Muscle layer of duodenum (tissue), 2 donors: Measurements from ENCODE around the gene JARID2.

ENCODE experiments used
- H3K27ac ChIP-seq: one replicate; pipeline ENCODE4 v1.7.0; 2013; ENCODE audit warnings: mild to moderate bottlenecking, low read length
- H3K27me3 ChIP-seq: one replicate; pipeline ENCODE4 v1.7.0; 2013; ENCODE audit warnings: low read depth, mild to moderate bottlenecking, control low read depth, low read length
- H3K36me3 ChIP-seq, 2 donors: one replicate each; pipeline ENCODE4 v1.7.0; 2013; ENCODE audit warnings: low read length in 2 of 2, control low read depth in 1 of 2, mild to moderate bottlenecking in 1 of 2; ENCODE audit not compliant: insufficient read depth in 2 of 2, control insufficient read depth in 1 of 2
- H3K4me1 ChIP-seq, 2 donors: one replicate each; pipeline ENCODE4 v1.7.0; 2013; ENCODE audit warnings: low read length in 2 of 2, mild to moderate bottlenecking in 2 of 2, control low read depth in 1 of 2, moderate library complexity in 1 of 2; ENCODE audit not compliant: insufficient read depth in 2 of 2, control insufficient read depth in 1 of 2
- H3K4me3 ChIP-seq, 2 donors: one replicate each; pipeline ENCODE4 v1.7.0; 2013; ENCODE audit warnings: low read length in 2 of 2, low read depth in 1 of 2, mild to moderate bottlenecking in 1 of 2
- H3K9me3 ChIP-seq, 2 donors: one replicate each; pipeline ENCODE4 v1.7.0; 2013; ENCODE audit warnings: low read length in 2 of 2, control low read depth in 1 of 2, mild to moderate bottlenecking in 1 of 2; ENCODE audit not compliant: control insufficient read depth in 1 of 2
- donor health status: healthy.

Gene JARID2

DNA sequence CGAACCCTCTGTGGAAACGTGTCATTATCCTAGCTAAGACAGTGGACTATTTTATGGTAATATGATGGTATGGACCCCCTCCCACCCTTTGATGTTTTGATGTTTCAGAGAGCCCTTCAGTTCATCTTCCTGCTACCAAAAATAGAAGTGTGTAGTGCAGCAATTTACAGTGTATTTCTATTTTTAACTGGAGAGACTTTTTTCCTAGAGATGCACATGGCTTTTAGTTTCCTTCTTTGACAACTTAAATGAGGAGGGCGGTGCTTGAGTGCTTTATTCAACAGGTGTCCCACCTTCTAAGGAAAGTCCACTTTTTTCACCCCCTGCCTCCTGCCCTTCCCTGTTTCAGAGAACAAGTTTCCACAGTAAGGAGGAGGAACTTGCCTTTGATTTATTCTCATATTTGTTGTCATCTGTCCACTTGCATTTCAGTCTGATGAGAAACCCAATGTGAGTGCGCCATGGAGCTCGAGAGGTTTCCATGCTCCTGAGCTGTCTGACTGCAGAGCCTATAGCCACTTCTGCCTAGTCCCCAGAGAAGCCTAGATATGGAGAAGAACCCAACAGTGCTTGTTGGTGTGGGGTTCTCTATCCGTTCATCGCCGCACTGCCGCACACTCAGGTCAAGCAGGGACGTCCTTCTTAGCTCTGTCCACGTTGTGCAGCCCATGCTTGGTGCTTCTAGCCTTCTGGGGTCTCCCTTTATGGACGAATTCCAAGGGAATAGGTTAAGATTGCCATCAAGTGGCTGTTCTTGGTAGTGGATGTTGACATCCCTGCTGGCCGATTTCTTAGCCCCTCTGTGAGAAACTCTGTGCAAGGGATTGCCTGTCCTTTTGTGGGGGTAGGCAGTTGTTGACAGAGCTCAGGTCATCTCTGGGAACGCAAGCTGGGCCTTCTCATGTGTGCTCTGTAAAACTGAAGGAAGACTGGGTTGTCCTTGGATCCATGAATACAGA lies 144.2 kb downstream of the JARID2 start:
- H3K4me1 ChIP-seq = peaks cover 21 to 39% of the 10 kb centered on the region in 2 donors
- H3K27ac ChIP-seq = no peak overlapping the region
- no peaks in the 10 kb centered on the region for H3K27me3 ChIP-seq

DNA sequence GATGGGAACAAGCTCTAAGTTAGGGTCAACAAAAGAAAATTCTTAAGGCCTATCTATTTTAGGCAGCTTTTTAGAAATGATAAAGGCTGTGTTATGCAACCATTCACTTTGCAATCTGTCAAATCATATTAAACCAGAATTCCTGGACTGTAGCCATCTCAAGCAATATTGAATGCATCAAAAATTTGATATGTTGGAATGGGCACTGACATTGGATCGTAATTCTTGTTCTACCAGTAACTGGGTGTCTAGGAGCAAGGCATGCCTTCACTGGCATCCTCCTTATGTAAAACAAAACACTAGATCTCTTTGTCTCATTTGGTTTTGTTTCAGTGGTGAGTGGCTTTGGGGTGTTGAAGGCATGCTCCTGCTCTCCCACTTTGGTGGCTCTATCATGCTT lies 145.6 kb downstream of the JARID2 start:
- H3K4me3 ChIP-seq = no peak overlapping the region
- H3K27me3 ChIP-seq = no peaks in the 10 kb centered on the region
- no peaks in the 10 kb centered on the region for H3K9me3 ChIP-seq
- H3K27ac ChIP-seq = no peak overlapping the region
- peaks cover 21 to 38% of the 10 kb centered on the region in 2 donors for H3K4me1 ChIP-seq
- no peaks in the 10 kb centered on the region for H3K36me3 ChIP-seq

More for the DNA sequence above, 144.2 kb downstream of the JARID2 start:
- no peaks in the 10 kb centered on the region for H3K36me3 ChIP-seq
- no peaks in the 10 kb centered on the region for H3K9me3 ChIP-seq
- H3K4me3 ChIP-seq = no peak overlapping the region

DNA sequence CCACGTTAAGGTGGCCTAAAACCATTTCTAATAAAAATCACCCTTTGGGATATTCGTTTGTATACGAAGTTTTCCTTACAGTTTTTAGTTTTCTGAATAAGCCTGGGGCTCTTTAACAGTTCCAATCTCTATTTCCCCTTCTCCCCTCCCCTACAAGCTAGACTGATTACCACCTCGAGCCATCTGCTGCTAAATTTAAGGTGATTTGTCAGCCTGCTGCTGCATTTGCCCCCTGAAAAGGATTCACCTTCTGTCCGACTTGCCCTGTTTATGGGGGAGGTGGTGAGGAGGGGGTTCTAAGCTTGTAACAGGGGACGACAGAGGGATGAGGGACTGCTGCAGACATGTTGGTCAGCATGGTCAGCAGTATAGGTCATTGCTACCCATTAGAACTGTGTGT lies 146.3 kb downstream of the JARID2 start:
- no peaks in the 10 kb centered on the region for H3K36me3 ChIP-seq
- H3K9me3 ChIP-seq = no peaks in the 10 kb centered on the region
- no peaks in the 10 kb centered on the region for H3K27me3 ChIP-seq
- no peak overlapping the region for H3K4me3 ChIP-seq
- no peak overlapping the region for H3K27ac ChIP-seq
- peaks cover 20 to 36% of the 10 kb centered on the region in 2 donors for H3K4me1 ChIP-seq

DNA sequence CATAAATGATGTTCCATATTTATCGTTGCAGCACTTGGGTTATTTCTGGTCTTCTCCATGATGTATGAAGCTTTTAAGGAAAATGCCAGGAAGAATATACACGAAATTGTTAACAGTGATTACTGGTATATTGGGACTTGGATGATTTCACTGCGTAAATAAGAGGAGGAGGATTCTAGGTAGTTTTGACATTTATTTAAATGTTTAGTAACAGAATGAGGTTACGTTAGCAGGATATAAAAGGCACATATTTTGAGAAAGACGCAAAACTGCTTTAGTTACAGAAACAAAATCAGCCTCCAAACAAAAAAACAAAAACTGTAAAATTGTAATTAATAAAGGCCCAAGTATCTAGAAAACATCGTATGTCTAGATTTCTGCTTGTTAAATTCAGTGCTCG lies 147.7 kb downstream of the JARID2 start:
- Histone ChIP-seq H3K27me3 (no peaks in the 10 kb centered on the region), H3K9me3 (no peaks in the 10 kb centered on the region), H3K36me3 (no peaks in the 10 kb centered on the region), H3K4me1 (peaks cover 16 to 32% of the 10 kb centered on the region in 2 donors), H3K27ac (no peak overlapping the region), H3K4me3 (no peak overlapping the region)

DNA sequence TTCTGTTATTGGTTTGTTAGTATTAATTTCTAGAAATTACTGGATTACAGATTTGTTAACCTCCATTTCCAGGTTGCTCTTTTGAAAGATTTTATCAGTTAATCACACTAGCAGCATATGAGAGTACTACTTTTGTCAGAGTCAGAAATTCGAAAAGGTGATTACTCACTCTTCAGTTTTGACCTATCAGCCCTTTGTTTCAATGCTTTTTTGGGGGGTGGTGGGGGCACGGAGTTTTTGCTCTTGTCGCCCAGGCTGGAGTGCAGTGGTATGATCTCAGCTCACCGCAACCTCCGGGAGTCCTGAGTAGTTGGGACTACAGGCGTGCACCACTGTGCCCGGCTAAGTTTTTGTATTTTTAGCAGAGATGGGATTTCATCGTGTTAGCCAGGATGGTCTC lies 149.2 kb downstream of the JARID2 start:
- H3K4me1 ChIP-seq = peaks cover 10 to 28% of the 10 kb centered on the region in 2 donors
- H3K27me3 ChIP-seq = no peaks in the 10 kb centered on the region
- H3K9me3 ChIP-seq = no peaks in the 10 kb centered on the region
- H3K4me3 ChIP-seq = no peak overlapping the region
- no peaks in the 10 kb centered on the region for H3K36me3 ChIP-seq
- H3K27ac ChIP-seq = no peak overlapping the region

DNA sequence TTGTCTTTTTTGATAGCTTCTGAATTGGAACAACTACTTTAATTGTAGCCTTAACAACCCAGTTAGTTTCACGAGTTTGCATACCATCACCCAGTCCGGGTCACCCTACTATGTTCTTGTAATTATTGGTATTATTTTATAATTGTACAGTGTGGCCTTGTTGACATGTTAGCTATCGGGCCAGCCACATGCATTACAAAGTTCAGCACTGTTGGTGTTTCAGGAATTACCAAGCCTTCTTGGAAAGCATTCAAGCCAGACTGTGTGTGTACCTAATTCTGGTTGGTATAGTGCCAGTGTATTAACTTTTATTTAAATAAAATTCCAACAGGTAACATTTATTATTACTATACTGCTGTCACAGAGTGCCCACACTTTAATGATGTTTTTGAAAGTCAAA lies 150.9 kb downstream of the JARID2 start:
- Histone ChIP-seq H3K4me1 (peaks cover 8 to 25% of the 10 kb centered on the region in 2 donors), H3K36me3 (no peaks in the 10 kb centered on the region), H3K4me3 (no peak overlapping the region), H3K27ac (no peak overlapping the region), H3K9me3 (no peaks in the 10 kb centered on the region), H3K27me3 (no peaks in the 10 kb centered on the region)

DNA sequence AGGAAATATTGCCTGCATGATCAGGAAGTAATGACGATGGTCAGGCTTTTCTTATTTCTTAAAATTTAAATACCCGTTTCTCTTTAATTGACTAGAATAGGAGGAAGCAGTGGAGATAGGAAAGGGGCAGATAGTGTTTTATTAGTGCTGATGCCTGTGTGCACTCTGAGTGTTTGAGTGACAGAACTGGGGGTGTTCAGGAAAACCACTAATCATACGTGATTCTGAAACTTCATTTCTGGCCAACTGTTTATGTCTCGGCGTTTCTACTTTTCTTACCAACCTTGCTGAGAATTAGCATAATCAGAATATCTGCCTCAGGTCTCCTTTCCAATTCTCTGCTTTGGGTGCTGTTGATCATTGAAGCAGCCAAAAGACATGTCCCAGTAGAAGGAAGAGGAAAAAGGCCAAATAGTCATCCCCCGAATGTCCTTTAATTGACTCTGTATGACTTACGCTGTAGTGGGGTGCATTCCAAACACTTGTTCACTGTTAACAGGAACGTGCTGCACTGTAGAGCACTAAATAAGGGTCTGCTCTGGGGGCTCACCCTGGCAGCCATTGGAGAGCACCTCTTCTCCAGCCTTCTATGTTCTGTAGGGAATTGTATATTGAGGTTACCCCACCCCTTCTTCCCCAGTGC lies 152.9 kb downstream of the JARID2 start:
- peaks cover 12 to 24% of the 10 kb centered on the region in 2 donors for H3K4me1 ChIP-seq
- H3K27ac ChIP-seq = no peak overlapping the region
- no peaks in the 10 kb centered on the region for H3K36me3 ChIP-seq
- H3K4me3 ChIP-seq = no peak overlapping the region
- no peaks in the 10 kb centered on the region for H3K27me3 ChIP-seq
- H3K9me3 ChIP-seq = no peaks in the 10 kb centered on the region

DNA sequence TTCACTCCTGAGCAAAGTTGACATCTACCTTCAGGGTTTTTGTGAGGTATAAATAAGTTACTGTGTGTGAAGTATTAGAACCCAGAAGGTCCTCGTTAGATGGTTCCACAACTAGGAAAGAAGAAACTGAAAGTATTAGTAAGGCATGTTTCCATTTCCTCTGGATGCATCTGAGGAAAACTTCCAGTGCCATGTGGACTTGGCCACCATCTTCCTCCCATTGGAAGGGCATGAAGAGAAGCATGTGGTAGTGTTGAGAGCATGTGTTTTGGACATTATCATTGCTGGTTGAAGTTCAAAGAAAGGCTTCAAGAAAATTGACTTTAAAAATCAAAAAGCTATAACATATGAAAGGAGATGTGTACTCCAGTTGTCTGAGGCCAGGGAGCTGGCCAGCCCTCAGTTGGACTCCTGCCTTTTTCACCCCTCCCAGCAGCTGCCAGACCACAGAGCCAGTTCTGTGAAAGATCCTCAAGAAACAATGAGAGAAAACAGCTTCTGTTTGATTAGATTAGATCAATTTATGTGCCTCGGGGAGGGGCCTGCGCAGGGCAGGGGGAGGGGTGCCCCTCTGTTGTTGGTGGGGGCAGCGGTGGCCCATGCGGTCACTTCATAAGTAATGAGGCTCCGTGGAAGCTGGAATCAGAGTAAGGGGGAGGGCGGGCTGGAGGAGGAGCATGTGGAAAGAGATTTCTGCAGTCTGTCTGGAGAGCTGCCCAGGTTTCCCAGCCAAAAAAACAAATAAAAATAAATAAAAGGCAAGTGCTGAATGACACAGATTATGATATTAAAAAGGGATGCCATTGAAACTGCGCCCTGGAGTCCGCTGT lies 154.0 kb downstream of the JARID2 start:
- H3K9me3 ChIP-seq = no peaks in the 10 kb centered on the region
- H3K27ac ChIP-seq = no peak overlapping the region
- no peaks in the 10 kb centered on the region for H3K27me3 ChIP-seq
- peaks cover 12 to 34% of the 10 kb centered on the region in 2 donors for H3K4me1 ChIP-seq
- H3K4me3 ChIP-seq = peak overlapping the region; percentile 2 to 34
- H3K36me3 ChIP-seq = no peaks in the 10 kb centered on the region

DNA sequence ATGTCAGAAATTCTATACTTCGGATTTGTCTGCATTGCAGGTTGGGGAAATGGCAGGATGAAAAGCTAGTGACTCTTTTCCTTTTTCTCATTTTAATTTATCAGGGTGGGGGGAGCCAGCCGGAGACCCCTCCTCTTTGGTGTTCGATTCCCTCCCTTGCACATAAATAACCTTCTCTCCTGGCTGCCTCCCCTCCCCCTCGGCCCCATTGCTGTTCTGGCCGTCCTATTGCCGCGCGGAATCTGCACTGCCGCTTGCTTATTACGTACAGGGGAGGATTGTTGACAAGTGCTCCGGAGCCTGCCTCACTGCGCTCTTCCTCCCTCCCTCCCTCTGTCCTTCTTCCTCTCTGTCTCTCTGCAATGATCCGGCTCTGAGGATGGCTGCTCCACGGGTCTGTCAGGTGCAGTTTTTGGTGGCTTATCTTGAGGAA lies 154.7 kb downstream of the JARID2 start:
- Histone ChIP-seq H3K4me1 (peaks cover 12 to 35% of the 10 kb centered on the region in 2 donors), H3K4me3 (peak overlapping the region; percentile 2 to 34), H3K36me3 (no peaks in the 10 kb centered on the region), H3K27ac (no peak overlapping the region), H3K27me3 (no peaks in the 10 kb centered on the region), H3K9me3 (no peaks in the 10 kb centered on the region)

DNA sequence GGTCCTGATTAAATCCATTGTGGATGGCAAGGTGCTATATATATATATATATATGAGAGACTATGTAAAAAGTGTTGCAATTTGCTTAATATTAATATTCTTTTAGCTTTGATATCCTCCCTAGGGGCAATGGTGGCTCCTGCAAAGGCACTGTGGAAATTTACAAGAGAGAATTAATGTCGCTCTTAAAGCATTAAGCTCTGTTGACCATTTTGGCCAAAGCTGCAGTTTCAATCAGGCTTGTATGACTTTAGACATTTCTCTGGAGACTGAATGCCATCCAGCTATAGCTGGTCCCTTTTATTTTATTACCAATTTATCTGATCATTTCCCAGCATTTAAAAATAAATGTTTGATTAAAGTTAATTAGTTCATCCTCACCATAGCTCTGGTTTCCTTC lies 155.3 kb downstream of the JARID2 start:
- Histone ChIP-seq H3K9me3 (no peaks in the 10 kb centered on the region), H3K36me3 (no peaks in the 10 kb centered on the region), H3K27ac (no peak overlapping the region), H3K4me3 (no peak overlapping the region), H3K27me3 (no peaks in the 10 kb centered on the region), H3K4me1 (peaks cover 12 to 35% of the 10 kb centered on the region in 2 donors)

DNA sequence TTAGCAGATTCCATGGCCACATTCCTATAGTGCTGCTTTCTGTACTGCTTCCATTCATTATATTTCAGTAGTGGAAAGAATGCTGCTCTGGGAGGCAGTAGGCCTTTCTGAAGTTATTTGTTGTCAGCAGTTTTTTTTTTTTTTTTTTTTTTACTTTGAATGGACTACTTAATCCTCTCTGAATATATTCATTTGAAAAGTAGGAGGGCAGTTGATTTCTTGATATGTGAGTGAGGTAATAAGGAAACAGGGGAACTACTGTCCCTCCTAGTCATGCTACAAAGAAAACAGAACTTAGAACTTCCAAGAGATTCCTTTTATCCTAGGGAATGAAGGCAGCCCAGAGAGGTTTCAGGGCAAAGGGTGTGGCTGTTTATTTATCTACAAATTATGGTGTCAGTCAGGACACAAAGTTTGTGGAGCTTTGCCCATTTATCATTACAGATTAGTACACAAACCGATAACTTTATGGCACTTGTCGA lies 155.9 kb downstream of the JARID2 start:
- Histone ChIP-seq H3K27me3 (no peaks in the 10 kb centered on the region), H3K4me1 (peaks cover 12 to 35% of the 10 kb centered on the region in 2 donors), H3K9me3 (no peaks in the 10 kb centered on the region), H3K36me3 (no peaks in the 10 kb centered on the region), H3K4me3 (no peak overlapping the region), H3K27ac (no peak overlapping the region)
